HTR-8/SVneo (cell line): ENCODE measurements around the gene ZBED2.
"Not testable (repeated sequence)": the region's sequence is repeated elsewhere in the genome, so short reads cannot be mapped to it uniquely, and the experiment has no call there.

ENCODE experiments used
- DNase-seq: peaks from one replicate; pipeline ENCODE4 v3.0.0; 2011; ENCODE audit warnings: low spot score, mixed read lengths; ENCODE audit not compliant: insufficient read length
- FAIRE-seq: peaks from 2 replicates; lab custom pipeline; 2011; peaks lifted over from hg19 to GRCh38; lab: Jason Lieb, UNC

The ZBED2 gene, protein sequence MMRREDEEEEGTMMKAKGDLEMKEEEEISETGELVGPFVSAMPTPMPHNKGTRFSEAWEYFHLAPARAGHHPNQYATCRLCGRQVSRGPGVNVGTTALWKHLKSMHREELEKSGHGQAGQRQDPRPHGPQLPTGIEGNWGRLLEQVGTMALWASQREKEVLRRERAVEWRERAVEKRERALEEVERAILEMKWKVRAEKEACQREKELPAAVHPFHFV

GRCh38 chr3:111595232-111595631 is at the start of gene ZBED2:
ZBED2 (minus strand) TSS chr3:111595346; CDS start chr3:111594201, 1,145 bp downstream.
- no peak for FAIRE-seq
- DNase-seq: no peak

- FAIRE-seq (no peak), DNase-seq (no peak)
Measured at GRCh38 chr3:111639316-111639715, 44.2 kb upstream of the ZBED2 start.

GRCh38 chr3:111636366-111636885 is 41.3 kb upstream of the ZBED2 start:
- DNase-seq (no peak), FAIRE-seq (no peak)

DNA sequence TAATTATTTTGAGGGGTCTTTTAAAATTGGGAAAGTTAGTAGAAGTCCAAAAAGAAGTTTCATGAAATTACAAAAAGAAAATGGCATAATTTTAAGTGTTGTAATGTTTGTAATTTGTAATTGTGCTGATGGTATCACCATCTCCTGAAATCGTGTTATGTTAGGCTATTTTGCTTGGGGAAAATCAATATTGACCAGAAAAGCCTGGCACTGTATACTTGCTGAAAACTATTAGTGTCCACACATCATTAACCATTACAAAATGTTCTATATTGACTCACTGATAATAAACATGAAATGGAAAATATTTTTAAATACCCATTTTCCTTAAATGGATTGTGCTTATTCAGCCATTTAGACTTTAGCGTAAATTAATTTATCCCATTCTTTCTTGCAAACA is 40.3 kb upstream of the ZBED2 start:
- DNase-seq (no peak), FAIRE-seq (no peak)

GRCh38 chr3:111630638-111631037 is 35.5 kb upstream of the ZBED2 start:
- DNase-seq, FAIRE-seq: not testable (repeated sequence)

DNA sequence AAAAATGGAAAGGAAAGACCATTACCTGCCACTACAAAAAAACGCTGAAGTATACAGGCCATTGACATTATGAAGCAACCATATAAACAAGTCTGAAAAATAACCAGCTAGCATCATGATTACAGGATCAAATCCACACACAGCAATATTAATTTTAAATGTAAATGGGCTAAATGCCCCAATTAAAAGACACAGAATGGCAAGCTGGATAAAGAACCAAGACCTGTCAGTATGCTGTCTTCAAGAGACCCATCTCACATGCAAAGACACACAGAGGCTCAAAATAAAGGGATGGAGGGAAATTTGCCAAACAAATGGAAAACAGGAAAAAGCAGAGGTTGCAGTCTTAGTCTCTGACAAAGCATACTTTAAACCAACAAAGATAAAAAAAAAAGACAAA is 33.9 kb upstream of the ZBED2 start:
- FAIRE-seq, DNase-seq: not testable (repeated sequence)

GRCh38 chr3:111627092-111627491 is 31.9 kb upstream of the ZBED2 start:
- no peak for FAIRE-seq
- DNase-seq: no peak

GRCh38 chr3:111621535-111621934 is 26.4 kb upstream of the ZBED2 start:
- FAIRE-seq (no peak), DNase-seq (no peak)

- FAIRE-seq: no peak
- no peak for DNase-seq
Measured at GRCh38 chr3:111619833-111620232, 24.7 kb upstream of the ZBED2 start.

DNA sequence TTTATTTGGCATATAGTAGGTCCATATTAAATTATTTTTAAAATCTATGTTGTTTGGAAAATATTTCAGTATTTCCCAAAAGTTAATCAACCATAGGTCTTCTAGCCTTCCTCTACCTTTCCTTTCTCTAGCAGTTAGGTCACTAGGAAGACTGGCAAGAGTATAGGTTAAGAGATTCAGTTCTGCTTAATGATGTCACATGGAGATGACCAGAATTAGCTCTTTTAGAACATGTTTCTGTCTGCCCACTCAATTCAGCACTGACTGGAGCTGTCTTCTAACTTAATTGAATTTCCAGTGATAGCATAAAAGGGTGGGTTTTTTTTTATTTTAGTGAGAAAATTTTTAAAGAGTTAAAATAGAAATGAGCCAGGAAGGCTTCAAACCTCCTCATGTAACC is 23.8 kb upstream of the ZBED2 start:
- FAIRE-seq (no peak), DNase-seq (no peak)

GRCh38 chr3:111617912-111618601 is 22.9 kb upstream of the ZBED2 start:
- DNase-seq (no peak), FAIRE-seq (no peak)

GRCh38 chr3:111617406-111617805 is 22.3 kb upstream of the ZBED2 start:
- DNase-seq: no peak
- no peak for FAIRE-seq

GRCh38 chr3:111616417-111617105 is 21.4 kb upstream of the ZBED2 start:
- FAIRE-seq: peak; percentile 54
- no peak for DNase-seq

DNA sequence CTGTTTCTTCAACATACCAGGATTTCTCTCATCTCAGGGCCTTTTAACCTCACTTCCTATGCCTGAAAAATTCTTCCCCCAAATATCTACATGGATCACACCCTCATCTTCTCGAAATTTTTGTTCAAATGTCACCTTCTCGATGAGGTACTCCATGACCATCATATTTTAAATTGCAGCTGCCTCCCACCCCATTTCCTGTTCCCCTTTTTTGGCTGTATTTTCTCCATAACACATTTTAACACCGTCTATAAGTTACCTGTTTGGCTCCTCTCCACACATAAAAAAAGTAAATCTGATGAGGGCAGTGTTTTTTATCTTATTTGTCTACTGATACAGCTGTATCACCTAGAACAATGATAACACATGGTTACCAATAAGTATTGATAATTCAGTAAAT is 20.7 kb upstream of the ZBED2 start:
- no peak for FAIRE-seq

GRCh38 chr3:111613294-111613693 is 18.1 kb upstream of the ZBED2 start:
- DNase-seq (no peak), FAIRE-seq (no peak)

More for the DNA sequence above, 20.7 kb upstream of the ZBED2 start:
- no peak for DNase-seq

DNA sequence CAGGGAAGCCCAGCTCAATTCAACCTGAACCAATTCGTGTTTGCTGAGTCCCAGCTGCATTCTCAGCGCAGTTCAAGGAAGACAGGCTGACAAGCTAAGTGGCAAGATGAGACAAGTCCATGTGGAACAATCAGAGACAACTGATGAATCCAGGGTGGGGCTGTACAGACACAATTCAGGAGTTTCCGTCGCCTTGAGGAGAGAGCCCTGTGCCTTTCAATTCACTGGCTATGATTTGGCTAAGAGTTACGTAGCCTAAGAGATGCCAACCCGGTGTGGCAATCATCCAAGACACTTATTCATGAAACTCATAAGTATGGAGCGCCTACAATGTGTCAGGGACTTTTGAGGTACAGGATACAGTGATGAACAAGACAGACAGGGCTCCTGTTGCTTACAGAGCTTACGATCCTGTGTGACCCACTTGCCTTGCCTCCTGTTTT is 15.5 kb upstream of the ZBED2 start:
- FAIRE-seq (no peak), DNase-seq (no peak)

DNA sequence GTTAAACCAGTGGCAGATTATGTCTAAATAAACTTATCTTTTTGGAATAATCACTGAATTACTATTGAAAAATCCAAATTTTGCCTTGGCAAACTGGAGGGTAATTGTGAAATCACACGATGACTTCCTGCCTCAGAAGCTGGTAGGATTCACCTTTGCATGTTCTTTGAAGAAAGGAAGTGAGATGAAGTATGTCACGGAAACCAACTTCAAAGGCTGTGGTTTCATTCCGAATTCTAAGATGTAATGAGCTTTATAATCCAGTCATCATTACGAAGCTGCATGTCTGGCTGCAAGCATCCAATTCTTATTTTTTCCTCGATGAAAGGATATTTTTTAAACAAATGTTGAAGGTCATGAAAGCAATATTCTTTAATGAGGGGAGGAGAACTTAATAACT is 15.0 kb upstream of the ZBED2 start:
- DNase-seq (no peak), FAIRE-seq (no peak)

DNA sequence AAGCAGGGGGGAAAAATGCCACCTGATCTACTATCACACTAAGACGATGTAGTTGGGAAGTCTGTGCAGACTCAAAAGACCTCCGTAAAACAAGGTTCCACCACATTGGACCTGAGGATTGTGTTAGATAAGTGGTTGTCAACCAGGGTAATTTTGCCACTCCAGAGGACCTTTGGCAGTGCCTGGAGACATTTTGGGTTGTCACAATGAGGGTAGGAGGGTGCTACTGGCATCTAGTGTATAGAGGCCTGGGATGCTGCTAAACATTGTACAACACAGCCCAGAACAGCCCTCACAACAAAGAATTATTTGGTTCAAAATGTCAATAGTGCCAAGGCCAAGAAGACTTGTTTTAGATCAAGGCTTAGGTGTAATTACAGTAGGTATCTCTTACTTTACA is 14.6 kb upstream of the ZBED2 start:
- FAIRE-seq (no peak), DNase-seq (no peak)

GRCh38 chr3:111608383-111608782 is 13.2 kb upstream of the ZBED2 start:
- FAIRE-seq: no peak
- DNase-seq: no peak

DNA sequence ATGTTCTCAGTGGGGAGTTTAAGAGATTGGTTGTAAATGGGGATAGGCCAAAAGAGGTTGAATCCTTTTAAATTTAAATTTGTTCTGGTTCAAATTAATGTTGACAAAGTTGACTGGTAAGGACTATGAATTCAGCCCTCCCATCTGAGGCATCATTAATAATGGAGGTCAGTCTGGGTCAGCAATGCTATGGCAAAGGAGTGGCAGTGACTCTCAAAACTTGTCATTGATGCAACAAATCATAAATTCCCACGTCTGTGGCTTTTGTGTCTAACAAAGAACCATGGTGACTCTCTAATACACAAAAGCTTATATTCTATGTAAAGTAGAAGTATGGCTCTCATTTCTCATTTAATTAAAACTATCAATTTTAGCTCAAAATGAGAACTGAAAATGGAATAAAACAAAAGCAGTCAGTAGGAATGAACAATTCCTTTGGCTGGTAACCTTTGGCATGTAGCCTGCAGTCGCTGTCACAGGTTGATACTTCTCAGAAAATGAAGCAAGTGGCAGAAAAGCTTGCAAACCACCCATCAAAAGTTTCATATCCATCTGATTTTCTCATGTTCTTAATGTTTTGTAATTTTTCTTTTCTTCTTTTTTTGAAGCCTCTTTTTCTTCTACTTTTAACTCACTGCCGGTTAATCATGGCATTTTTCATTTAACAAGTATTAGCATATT is 12.2 kb upstream of the ZBED2 start:
- no peak for FAIRE-seq
- no peak for DNase-seq
